Medulla oblongata (tissue), 1 donor: ENCODE data around the gene QRFP.

Experiments
- DNase-seq: peaks from one replicate; pipeline ENCODE4 v3.0.0-alpha.2; 2015; ENCODE audit errors: extremely low spot score

QRFP gene, protein sequence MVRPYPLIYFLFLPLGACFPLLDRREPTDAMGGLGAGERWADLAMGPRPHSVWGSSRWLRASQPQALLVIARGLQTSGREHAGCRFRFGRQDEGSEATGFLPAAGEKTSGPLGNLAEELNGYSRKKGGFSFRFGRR

DNA sequence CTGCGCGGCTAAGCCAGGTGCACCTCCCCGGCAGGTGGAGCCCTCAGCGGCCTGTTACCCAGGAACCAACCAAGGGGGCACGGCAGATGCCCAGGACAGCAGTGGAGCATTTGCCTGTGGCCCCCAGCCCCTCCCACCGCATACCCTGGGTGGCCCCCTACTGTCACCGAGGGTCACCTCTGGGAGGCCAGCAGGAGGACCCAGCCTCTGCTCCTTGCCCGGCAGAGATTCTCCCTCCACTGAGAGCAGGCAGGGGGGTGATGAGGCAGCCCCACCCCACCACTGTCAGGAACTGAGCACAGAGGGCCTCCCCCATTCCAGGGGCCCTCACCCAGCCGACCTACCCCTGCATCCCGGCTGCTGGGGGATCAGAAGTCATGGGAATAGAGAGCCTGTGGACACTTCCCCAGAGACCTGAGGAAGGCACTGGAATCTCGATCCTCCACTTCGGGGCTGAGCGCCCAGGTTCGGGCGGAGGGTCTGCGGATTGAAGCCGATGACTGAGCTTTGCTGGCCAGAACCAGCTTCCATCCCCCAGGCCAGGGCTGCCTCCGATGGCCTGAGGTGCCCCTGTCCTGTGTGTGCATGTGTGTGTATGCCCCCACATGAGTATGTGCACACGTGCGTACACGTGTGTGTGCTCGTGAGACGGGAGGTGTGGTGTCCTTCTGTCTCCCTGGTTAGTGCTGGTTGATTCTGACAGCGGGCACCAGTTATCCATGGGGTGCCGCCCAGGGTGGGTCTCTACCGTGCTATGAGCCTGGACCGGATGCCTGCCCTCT, at the start of gene QRFP:
QRFP (minus strand) TSS at position 580 of the 782 bp plus-strand sequence. CDS start 2,974 bp downstream, outside the sequence.
- DNase-seq = no peak

DNA sequence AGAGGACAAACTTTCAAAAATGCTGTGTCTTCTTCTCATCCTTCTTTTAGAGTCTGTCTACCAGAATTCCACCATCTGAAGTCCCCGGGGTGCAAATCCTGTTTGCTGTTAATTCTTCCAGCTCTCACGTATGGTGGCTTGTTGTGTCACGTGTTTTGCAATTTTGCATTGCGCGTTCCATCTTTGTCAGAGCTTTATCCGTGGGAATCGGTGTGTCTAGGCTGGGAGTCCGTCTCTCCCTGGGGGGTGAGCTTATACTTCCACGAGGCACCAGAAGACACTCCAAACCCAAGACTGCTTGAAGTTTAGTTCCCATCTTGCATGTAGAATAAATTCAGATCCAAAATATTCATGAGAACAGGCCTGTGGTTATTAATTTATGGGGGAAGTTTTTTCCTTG, 48.6 kb upstream of the QRFP start:
- DNase-seq = no peak

DNA sequence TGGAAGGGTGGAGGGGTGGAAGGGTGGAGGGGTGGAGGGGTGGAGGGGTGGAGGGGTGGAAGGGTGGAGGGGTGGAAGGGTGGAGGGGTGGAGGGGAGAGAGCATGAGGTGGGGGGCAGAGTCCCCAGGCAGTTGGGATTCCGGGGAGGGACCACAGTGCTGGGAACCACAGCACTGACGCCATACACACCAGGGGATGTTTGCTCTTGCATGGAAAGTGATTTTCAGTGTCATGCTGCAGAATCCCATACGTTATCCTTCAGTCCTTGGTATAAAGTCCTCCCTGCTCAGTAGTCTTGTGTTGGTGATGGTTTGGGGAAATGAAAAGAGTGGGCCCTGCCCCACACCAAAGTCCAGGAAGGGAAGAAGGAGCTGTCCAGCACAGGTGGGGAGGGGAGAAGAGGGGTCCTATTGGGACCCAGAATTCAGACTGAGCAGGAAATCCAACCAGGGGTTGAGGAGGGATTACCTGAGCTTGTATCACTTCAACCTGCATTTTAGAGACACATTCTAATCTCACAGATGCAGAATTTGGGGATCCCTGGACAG, 48.0 kb upstream of the QRFP start:
- no peak for DNase-seq

DNA sequence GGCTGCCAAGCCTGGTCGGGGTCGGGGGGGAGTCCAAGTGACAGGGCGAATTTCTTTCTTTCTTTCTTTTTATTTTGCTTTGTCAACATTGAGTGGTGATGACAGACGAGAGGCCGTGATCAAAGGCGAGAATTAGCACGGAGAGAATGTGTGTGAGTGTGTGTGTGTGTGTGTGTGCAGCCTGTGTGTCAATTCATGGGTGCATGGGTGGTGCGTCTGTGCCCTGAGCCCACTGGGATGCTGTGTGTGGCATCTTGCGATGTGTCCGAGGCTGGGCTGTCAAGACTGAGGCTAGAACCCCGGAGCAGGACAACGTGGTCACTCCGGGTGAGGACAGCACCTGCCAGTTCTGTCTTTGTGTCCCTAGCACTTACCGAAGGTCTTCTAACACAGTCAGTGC, 47.2 kb upstream of the QRFP start:
- DNase-seq = no peak

DNA sequence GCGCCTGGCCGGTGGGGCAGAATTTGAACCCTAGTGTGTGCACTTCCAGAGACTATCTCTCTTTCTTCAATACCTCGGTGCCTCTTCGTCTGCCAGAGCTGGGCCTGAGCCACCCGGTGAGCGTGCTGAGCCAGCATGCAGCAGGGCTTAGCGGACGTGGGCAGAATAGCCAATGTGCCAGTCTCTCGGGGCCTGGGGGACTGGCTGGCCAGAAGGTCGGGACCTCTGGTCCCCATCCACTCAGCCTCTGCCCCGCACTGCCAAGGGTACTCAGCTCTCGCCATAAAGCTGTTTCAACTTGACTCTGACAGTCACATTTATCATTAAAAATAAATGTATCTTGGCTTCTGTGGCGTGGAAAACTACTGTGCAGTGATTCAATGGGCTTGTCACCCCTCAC, 46.6 kb upstream of the QRFP start:
- DNase-seq = no peak

DNA sequence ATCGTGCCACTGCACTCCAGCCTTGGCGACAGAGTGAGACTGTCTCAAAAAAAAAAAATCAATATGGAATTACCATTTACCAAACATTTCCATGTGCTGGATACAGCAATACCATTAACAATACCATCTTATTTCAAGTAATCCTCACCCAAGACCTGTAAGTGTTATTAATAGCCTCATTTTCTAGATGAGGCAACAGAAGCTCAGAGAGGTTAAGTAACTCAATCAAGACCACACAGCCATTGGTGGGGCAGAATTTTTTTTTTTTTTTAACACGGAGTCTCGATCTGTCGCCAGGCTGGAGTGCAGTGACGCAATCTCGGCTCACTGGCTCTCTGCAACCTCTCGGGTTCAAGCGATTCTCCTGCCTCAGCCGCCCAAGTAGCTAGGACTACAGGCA, 46.1 kb upstream of the QRFP start:
- DNase-seq = no peak

DNA sequence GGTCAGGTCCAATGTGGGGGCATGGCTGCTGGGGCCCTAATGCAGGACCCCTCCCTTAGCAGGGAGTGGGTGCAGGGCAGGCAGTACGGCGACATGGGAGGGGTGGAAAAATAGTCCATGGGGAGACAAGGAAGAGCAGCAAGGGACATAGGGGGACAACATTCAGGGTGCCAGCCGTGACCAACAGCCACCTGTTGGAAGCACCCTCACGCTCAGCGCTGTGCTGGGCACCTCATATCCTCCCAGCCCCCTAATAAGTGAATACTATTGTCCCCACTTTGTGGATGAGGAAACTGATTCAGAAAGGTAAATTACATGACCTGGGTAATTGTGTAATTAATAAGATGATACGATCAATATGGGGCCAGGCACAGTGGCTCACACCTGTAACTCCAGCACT, 45.5 kb upstream of the QRFP start:
- DNase-seq = no peak

DNA sequence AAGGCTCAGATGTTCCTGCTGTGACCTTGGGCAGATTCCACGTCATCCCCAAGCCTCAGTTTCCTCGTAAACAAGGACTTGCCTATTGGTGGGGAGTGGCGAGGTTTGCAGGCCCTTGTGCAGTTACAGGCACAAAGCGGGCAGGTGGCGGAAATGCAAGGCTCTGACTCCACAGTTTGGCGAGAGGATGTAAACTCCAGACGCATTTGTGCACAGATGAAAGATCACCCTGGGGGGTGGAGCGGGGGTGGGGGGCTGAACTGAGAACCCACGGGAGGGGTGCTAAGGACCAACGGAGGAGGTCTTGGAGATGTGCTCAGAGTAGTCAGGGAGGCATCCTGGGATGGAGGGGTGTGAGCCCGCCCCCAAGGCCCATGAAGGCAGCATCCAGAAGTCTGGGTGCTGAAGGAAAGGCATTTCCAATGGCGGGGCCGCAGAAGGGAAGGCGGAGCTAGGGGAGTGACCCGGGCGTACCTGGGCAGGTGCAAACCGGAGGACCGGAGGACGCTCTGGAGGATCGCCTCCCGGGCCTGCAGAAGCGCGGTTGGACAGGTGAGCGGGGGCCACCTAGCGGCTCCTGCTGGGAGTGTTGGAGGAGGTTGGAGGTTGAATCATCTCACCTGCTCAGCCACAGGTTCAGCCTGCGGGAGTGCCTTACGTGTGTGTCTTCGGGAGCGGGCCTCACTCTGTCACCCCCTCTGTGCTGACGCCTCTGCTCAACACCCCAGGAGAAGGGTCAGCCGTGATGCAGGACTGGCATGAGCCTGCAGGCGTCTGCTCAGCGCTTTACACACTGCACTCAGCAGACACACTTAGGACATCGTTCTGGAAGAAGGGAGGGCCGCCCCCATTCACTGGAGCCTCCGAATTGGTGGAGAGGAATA, 44.3 kb upstream of the QRFP start:
- peak; percentile 32 for DNase-seq

DNA sequence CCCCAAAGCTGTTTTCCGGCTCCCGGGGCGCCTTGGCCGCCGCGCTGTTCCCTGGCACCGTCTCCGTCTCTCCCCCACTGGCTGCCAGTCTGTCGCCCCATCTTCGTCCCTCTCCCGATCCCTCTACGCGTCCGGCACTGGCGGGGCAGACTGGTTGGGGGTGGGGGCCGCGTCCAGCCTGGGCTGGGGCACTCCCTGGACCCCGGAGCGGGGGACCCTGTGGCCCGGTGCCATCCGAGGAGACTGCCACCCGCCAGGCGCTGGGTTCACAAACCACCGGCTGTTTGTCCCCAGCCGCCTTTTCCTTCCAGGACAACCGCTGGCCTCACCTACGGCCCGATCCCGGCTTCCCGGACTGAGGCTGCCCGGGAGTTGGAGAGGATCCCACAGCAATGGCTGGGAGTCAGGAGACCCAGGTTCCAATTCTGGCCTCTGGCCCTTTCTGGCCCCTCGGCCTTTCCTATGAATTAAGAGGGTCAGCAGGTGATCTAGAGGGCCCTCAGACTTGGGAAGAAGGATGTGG, 43.5 kb upstream of the QRFP start:
- DNase-seq = no peak

DNA sequence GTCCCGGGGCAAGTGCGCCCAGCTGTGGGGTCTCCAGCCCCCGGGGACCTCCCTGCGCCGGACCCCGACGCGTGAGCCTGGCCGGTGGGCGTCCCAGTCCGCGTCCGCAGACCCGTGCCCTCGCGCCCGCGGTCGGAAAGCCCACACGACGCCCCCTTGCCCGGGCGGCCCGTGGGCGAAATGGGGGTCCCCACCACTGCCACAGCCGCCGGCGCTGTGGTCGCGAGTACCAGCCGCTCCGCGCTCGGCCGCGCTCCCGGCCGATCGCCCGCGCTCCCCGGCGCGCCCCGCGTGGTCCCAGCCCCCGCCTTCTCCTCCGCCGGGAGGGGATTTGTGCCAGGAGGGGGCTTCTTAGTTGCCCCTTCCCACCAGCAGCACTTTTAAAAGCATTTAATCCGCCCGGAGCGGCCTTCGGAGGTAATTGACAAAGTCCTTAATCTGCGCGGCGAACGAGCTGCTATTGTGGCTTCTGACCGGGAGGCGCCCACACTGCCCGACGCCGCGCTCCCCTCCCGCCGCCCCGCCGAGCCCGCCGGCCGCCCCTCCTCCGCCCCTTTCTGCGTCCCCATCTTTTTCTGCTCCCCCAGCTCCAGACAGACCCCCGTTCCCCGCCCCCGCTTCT, 42.9 kb upstream of the QRFP start:
- no peak for DNase-seq

DNA sequence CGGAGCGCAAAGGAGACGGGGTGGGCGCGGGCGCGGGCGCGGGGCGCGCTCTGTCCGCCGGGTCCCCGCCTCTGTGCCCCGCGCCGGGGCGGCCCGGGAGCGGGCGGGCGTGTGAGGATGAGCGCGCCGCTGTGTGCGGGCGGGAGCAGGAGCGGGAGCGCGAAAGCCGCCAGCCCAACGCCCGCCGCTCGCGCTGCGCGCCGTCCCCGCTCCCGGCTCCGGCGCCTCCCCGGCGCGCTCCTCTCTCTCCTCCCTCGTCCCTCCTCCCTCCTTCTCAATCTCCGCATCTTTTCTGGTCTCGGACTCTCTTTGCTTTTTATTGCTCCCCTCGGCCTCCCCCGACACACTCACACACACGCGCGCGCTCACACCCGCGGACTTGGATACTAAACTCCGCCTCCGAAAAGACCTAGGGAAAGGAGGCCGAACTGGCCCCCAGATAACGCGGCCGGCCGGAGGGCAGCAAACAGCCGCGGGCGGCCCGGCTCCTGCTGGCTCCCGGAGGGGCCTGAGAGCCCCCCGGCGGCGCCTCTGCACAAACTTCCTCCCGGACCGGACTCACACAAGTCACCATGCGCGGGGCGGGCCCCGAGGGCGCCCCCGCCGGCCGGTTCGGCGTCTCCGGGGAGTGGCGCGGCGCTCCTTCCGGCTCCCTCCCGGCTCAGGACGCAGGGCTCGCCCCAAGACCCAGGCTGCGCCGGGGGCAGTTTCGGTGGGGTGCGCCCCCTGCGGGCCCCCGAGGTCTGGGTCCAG, 42.2 kb upstream of the QRFP start, which contains the start of gene FIBCD1:
FIBCD1 (minus strand) TSS at position 596 of the 753 bp plus-strand sequence. CDS start 640 bp downstream, outside the sequence.
- no peak for DNase-seq

DNA sequence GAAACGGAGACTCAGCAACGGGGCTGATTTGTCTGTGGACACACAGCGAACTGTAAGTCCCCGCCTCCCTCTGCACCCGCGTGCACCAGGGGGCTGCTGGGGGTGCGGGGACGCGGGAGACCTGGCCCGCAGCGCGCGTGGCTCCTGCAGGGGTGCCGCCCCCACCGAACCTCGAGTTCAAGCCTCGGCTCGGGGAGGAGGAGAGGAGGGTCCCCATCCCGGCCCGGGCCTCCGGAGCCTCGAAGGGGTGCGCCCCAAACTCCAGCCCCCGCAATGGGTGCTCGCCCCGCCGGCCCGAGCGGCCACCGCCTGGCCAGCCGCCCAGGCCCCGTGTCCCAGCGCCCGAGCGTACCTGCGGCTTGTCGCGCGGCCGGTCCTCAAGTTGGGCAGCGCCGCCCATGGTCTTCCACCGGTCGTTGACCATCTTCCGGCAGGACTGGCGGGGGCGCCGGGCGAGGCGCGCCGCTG, 41.6 kb upstream of the QRFP start:
- no peak for DNase-seq

DNA sequence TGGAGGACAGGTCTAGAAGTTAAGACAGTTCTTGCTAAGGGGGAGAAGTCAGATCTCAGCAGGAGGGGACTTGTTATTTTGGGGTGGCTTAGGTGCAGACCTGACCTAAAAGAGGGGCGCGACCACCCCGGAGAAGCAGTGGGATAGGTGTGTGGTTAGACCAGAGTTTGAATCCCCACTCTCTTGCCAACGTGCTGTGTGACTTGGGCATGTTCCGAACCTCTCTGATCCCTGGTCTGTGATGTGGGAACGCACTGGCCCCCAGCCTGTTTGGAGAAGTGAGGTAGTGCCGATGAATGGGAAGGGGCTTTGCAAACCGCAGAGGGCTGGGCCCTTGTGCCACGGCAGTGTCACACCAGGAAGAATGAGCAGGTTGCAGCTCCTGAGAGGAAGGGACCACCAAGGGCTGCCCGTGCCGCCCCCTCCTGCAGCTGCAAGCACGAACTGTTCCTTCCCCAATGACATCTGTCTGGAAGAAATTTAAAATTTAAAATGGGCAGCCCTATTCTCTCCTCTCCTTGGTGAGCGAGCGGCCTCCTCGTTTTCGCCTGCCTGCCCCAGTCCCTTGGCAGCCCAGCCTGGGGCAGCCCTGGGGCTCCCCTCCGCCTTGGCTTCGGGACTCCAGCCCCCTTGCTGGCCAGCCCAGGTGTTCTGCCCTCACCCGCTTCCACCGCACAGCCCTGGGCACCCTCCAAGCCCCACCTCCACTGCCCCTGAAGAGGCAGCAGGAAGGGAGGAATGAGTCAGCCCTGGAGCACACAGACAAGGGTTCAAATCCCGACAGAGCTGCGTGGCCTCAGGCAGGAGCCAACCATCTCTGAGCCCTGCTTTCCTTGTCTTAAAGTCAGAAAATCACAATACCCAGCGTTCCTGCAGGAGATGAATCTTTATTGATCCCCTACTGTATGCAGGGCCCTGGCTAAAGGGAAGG, 40.8 kb upstream of the QRFP start:
- no peak for DNase-seq

DNA sequence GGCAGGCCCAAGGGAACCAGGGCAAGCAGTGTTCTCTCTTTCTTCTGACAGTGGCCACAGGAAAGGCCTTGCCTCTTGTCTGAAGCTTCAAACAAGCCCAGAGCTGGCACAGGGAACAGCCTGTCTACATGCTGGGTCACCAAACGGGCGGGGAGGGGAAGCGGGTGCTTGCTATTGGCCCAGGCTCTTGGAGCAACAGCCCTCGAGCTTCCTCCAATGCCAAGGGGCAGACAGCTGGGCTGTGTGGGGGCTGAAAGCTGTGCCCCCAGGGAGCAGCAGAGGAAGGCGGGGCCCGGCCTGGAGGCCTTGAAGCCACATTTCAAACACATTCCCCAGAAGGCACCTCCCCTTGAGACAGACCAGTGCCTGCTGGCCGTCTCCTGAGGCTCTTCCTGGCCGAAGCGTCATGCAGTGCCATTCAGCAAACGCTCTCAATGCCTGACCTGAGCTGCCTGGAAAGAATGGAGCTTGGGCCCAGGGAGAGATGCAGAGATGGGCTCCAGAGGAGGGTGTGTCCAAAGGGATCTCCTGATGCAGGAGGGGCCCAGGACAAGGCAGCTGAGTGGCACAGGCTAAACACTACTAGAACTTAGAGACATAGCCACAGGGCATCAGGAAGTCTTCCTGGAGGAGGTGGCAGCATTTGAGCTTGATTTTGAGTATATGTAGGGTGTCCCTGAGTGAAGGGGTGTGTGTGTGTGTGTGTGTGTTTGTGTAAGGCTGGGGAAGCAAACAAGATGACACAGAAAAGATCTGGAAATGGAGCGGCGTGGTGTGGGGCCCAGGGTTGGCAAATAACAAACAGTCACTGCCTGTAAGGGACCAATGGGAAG, 39.9 kb upstream of the QRFP start:
- peak; percentile 30 for DNase-seq

DNA sequence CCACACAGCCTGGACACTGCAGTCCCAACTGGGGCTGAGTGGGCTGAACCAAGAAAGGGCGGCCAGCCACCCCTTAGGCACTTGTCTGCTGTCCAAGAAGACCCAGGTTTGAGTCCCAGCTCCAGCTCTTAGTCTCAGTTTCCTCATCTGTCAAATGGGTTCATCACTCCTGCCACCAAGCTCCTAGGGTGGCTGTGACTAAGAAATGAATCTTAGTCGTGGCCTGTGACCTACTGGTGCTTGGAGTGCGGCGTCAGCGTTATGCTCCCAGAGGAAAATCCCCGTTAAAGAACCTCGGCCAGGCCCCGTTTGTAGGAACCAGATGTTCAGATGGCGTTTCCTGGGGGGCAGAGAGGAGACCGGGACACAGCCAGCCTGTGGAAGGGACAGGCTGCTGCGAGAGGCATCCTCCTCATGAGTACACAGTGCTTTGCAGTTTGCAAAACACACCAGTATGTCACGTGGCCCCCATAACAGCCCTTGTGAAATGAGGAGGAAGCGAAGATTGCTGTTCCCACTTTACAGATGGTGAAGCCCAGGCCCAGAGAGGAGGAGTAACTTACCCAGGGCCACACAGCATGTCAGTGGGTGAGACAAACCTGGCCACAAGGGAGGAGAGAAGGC, 39.1 kb upstream of the QRFP start:
- DNase-seq = no peak

DNA sequence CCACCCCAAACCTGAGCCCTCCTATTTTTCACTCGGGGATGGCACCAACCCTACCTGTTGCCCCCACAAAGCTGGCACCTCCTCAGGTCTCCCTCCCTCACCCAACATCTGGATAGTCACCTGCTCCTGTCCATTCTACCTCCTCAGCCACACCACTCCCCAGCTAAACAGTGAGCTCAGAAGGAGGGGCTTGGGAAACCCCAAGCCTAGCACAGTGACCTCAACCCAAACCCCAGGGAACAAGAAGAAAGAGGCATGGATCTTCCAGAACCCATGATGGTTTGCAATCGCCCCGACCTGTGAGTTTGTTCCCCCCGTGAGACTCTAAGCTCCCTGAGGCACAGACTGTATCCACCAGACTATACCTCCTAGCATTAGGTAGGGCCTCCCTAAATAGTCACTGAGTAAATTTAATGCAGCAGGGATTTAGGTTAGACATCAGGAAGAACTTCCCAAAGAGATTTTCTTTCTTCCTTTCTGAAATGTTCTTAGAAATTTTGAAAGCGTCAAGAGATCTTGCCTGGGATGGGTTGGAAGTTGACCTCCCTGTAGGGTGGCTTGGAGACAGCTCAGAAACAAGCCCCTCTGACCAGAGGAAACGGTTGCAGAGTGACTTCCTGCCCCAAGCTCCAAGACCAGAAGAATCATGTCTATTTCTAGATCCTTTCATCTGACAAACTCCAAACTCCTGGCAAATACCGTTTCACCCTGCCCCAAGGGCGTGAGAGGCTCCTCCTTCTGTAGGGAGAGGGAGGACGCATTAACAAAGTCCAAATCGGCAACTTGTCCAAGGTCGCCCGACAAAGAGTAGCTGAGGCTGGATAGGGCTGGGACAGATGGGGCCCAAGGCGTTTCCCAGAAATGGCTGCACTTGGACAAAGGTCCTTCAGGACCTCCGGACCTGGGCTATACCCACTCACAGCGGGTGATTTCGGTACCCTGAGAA, 38.4 kb upstream of the QRFP start:
- no peak for DNase-seq

DNA sequence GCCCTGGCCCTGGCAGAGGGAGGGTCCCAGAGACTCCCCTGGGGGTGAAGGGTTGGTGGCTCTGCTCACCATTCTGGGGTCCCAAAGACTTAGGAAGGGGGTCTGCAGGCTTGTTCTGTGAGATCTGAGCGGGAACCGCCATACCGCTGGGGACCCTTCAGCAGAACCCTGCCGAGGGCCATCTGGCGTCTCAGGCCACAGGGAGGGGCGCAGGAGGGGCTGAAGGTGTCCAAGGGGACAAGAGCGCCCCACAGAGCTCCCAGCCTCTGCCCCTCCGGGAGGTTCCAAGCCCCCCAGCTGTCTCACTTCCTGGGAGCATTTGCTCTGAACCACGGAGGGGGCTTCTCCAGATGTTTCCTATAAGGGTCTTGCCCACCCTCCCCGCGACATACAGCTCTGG, 37.6 kb upstream of the QRFP start:
- DNase-seq = no peak
